ENCODE results near the gene CKAP5. TPM values are rescaled to one million over a fixed set of nuclear protein-coding genes. Genes with fewer than 3 reads are reported as not detected.

Gene CKAP5
- polyA plus RNA-seq, 1 of the 3 experiments (the other 2 are of a cell fraction): 51.7 TPM

- TF ChIP-seq CTCF (IDR thresholded peaks at IDR 0.05) (no peak), FOSL2 (IDR thresholded peaks at IDR 0.05; ENCODE audit: borderline replicate concordance, low read depth) (no peak), YY1 (IDR thresholded peaks at IDR 0.05; ENCODE audit: low read depth) (no peak), MXI1 (IDR thresholded peaks at IDR 0.05; ENCODE audit: low read depth, low read length) (no peak), GATA2 (CRISPR knock-in tag; IDR thresholded peaks at IDR 0.05) (no peak), MEF2A (IDR thresholded peaks at IDR 0.05; ENCODE audit: borderline replicate concordance, low read depth) (no peak), RFX5 (IDR thresholded peaks at IDR 0.05; ENCODE audit: low read length) (no peak), ZBTB33 (IDR thresholded peaks at IDR 0.05; ENCODE audit: borderline replicate concordance, low read depth) (no peak), TCF12 (IDR thresholded peaks at IDR 0.05) (no peak), TEAD4 (IDR thresholded peaks at IDR 0.05; ENCODE audit: borderline replicate concordance, insufficient read depth) (no peak), RXRA (IDR thresholded peaks at IDR 0.05; ENCODE audit: borderline replicate concordance, low read depth) (no peak)
- TF ChIP-seq, protein P1, sequence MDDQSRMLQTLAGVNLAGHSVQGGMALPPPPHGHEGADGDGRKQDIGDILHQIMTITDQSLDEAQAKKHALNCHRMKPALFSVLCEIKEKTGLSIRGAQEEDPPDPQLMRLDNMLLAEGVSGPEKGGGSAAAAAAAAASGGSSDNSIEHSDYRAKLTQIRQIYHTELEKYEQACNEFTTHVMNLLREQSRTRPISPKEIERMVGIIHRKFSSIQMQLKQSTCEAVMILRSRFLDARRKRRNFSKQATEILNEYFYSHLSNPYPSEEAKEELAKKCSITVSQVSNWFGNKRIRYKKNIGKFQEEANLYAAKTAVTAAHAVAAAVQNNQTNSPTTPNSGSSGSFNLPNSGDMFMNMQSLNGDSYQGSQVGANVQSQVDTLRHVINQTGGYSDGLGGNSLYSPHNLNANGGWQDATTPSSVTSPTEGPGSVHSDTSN (IDR thresholded peaks at IDR 0.05): no peak
Observed at GRCh38 chr11:46747150-46747549, 98.9 kb downstream of the CKAP5 start (continued).

DNA sequence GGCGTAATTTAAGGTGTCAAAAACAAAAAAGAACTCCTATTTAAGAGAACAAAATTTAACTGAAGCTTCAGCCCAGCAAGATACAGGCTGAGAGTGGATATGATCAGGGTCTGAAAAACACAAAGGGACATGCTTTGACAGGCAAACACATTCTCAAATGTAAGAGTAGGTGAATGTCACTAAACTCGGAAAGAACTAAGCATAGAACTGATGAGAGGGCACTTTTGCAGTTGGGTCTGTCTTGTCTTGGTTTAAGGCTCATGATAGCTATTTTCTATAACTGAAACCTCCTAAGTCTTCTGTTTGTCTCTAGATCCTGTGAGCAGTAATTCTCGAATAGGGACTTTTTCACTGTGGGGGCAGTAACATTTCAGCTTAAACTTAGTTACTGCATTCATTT is 100.1 kb downstream of the CKAP5 start:
- Histone ChIP-seq H4K20me1 (ENCODE audit: insufficient read depth) (no peaks in the 10 kb centered on the region), H3F3A (replicated peaks; ENCODE audit: insufficient read depth) (no peaks in the 10 kb centered on the region), H3K36me3 (replicated peaks in 1 of 2; ENCODE audit: control insufficient read depth in 1 of 2, insufficient read depth in 2 of 2, low read length in 1 of 2) (peaks cover 68% of the 10 kb centered on the region in 2 experiments), H3K9me2 (no peaks in the 10 kb centered on the region), H3K79me2 (ENCODE audit: insufficient read depth) (no peaks in the 10 kb centered on the region), H3K27me3 (ENCODE audit: insufficient read depth) (no peaks in the 10 kb centered on the region), H3K9ac (no peak overlapping the region), H2AFZ (ENCODE audit: low read depth) (no peak overlapping the region), H3K4me1 (ENCODE audit: control insufficient read depth in 1 of 2, insufficient read depth in 2 of 2, low read depth in 1 of 2, low read length in 1 of 2) (no peaks in the 10 kb centered on the region), H3K9me3 (no peaks in the 10 kb centered on the region), H3K4me2 (no peak overlapping the region), H3K27ac (ENCODE audit: low read depth in 2 of 2, low read length in 1 of 2) (no peak overlapping the region), H3K4me3 (ENCODE audit: low read depth in 2 of 2, low read length in 1 of 2) (no peak overlapping the region)
- CTCF ChIA-PET: no interaction called here
- 86% methylated on average over 3 of the region's 3 CpGs for WGBS (ENCODE audit: low lambda C conversion rate)
- DNase-seq: no peak
- POLR2A ChIA-PET: no interaction called here
- TF ChIP-seq FOSL2 (IDR thresholded peaks at IDR 0.05; ENCODE audit: borderline replicate concordance, low read depth) (no peak), RFX5 (IDR thresholded peaks at IDR 0.05; ENCODE audit: low read length) (no peak), NRF1 (IDR thresholded peaks at IDR 0.05; ENCODE audit: low read depth, low read length) (no peak), TAF1 (IDR thresholded peaks at IDR 0.05; ENCODE audit: borderline replicate concordance, low read depth, low read length) (no peak), FOXJ3 (CRISPR knock-in tag; IDR thresholded peaks at IDR 0.05) (no peak), SMC3 (IDR thresholded peaks at IDR 0.05; ENCODE audit: low read depth, low read length) (no peak), MXI1 (IDR thresholded peaks at IDR 0.05; ENCODE audit: low read depth, low read length) (no peak)

Measured in SK-N-SH (cell line).